Effector memory CD4-positive, alpha-beta T cell (primary cell): Measurements from ENCODE around the gene ADGRL4.

ENCODE experiments used
- DNase-seq, 3 donors: peaks; one replicate each; pipeline ENCODE4 v3.0.0-alpha.2; 2020
- H3K27ac ChIP-seq: 2 replicates; pipeline ENCODE4 v1.7.0; 2013; ENCODE audit warnings: mild to moderate bottlenecking, low read length, moderate library complexity; ENCODE audit not compliant: insufficient read depth, poor library complexity, severe bottlenecking
- H3K27me3 ChIP-seq: replicated peaks from 2 replicates; pipeline ENCODE4 v1.7.0; 2013; ENCODE audit warnings: mild to moderate bottlenecking, low read length; ENCODE audit not compliant: insufficient read depth, control insufficient read depth, poor library complexity, severe bottlenecking
- H3K36me3 ChIP-seq: 2 replicates; pipeline ENCODE4 v1.7.0; 2013; ENCODE audit warnings: mild to moderate bottlenecking, low read length, moderate library complexity; ENCODE audit not compliant: control insufficient read depth, insufficient read depth
- H3K4me1 ChIP-seq: 2 replicates; pipeline ENCODE4 v1.7.0; 2013; ENCODE audit warnings: low read length, mild to moderate bottlenecking; ENCODE audit not compliant: control insufficient read depth, insufficient read depth, poor library complexity, severe bottlenecking
- H3K4me3 ChIP-seq: 2 replicates; pipeline ENCODE4 v1.7.0; 2013; ENCODE audit warnings: low read length, low read depth, mild to moderate bottlenecking; ENCODE audit not compliant: insufficient read depth, poor library complexity, severe bottlenecking
- H3K9me3 ChIP-seq: 2 replicates; pipeline ENCODE4 v1.7.0; 2013; ENCODE audit warnings: mild to moderate bottlenecking, low read length, moderate library complexity; ENCODE audit not compliant: control insufficient read depth
- total RNA-seq, 3 donors: gene quantifications; one replicate each; lab custom pipeline; 2026; lab: John Stamatoyannopoulos, UW

Gene ADGRL4
- total RNA-seq = 0 reads per million in 3 donors

GRCh38 chr1:79006564-79006963 lies at the start of gene ADGRL4:
ADGRL4 (minus strand) TSS chr1:79006730; CDS start chr1:79006654, 76 bp downstream.
- Histone ChIP-seq H3K4me3 (no peak within 1 kb of the TSS), H3K9me3 (no peaks in the 10 kb centered on the region), H3K27me3 (no peaks in the 10 kb centered on the region), H3K27ac (no peak within 1 kb of the TSS), H3K4me1 (no peaks in the 10 kb centered on the region), H3K36me3 (no peaks in the 10 kb centered on the region)
- no peak for DNase-seq

GRCh38 chr1:79055856-79056255 lies 49.3 kb upstream of the ADGRL4 start:
- no peaks in the 10 kb centered on the region for H3K36me3 ChIP-seq
- DNase-seq = no peak
- no peaks in the 10 kb centered on the region for H3K9me3 ChIP-seq
- H3K4me3 ChIP-seq = no peak overlapping the region
- no peaks in the 10 kb centered on the region for H3K4me1 ChIP-seq
- H3K27me3 ChIP-seq = no peaks in the 10 kb centered on the region
- no peak overlapping the region for H3K27ac ChIP-seq

GRCh38 chr1:79052829-79053449 lies 46.4 kb upstream of the ADGRL4 start:
- DNase-seq = no peak
- no peak overlapping the region for H3K4me3 ChIP-seq

GRCh38 chr1:79044974-79045650 lies 38.6 kb upstream of the ADGRL4 start:
- H3K27ac ChIP-seq = no peak overlapping the region
- no peaks in the 10 kb centered on the region for H3K4me1 ChIP-seq
- H3K36me3 ChIP-seq = no peaks in the 10 kb centered on the region
- no peaks in the 10 kb centered on the region for H3K27me3 ChIP-seq
- H3K9me3 ChIP-seq = no peaks in the 10 kb centered on the region
- DNase-seq = no peak
- no peak overlapping the region for H3K4me3 ChIP-seq

More at GRCh38 chr1:79052829-79053449, 46.4 kb upstream of the ADGRL4 start:
- Histone ChIP-seq H3K36me3 (no peaks in the 10 kb centered on the region), H3K9me3 (no peaks in the 10 kb centered on the region), H3K27ac (no peak overlapping the region), H3K27me3 (no peaks in the 10 kb centered on the region), H3K4me1 (no peaks in the 10 kb centered on the region)

GRCh38 chr1:79043506-79043905 lies 37.0 kb upstream of the ADGRL4 start:
- no peaks in the 10 kb centered on the region for H3K27me3 ChIP-seq
- H3K4me3 ChIP-seq = no peak overlapping the region
- H3K4me1 ChIP-seq = no peaks in the 10 kb centered on the region
- H3K9me3 ChIP-seq = no peaks in the 10 kb centered on the region
- no peaks in the 10 kb centered on the region for H3K36me3 ChIP-seq
- no peak overlapping the region for H3K27ac ChIP-seq
- no peak for DNase-seq

GRCh38 chr1:79042539-79042938 lies 36.0 kb upstream of the ADGRL4 start:
- H3K36me3 ChIP-seq = no peaks in the 10 kb centered on the region
- H3K27ac ChIP-seq = no peak overlapping the region
- H3K4me3 ChIP-seq = no peak overlapping the region
- H3K27me3 ChIP-seq = no peaks in the 10 kb centered on the region
- H3K9me3 ChIP-seq = no peaks in the 10 kb centered on the region
- no peaks in the 10 kb centered on the region for H3K4me1 ChIP-seq
- no peak for DNase-seq

- H3K36me3 ChIP-seq = no peaks in the 10 kb centered on the region
- DNase-seq = no peak
- no peak overlapping the region for H3K27ac ChIP-seq
- H3K9me3 ChIP-seq = no peaks in the 10 kb centered on the region
- no peak overlapping the region for H3K4me3 ChIP-seq
- H3K27me3 ChIP-seq = no peaks in the 10 kb centered on the region
- no peaks in the 10 kb centered on the region for H3K4me1 ChIP-seq
Observed at GRCh38 chr1:79042117-79042516, 35.6 kb upstream of the ADGRL4 start.

- Histone ChIP-seq H3K9me3 (no peaks in the 10 kb centered on the region), H3K4me1 (no peaks in the 10 kb centered on the region), H3K36me3 (no peaks in the 10 kb centered on the region), H3K27me3 (no peaks in the 10 kb centered on the region), H3K4me3 (no peak overlapping the region), H3K27ac (no peak overlapping the region)
- no peak for DNase-seq
Observed at GRCh38 chr1:79041666-79042065, 35.1 kb upstream of the ADGRL4 start.

- H3K36me3 ChIP-seq = no peaks in the 10 kb centered on the region
- DNase-seq = no peak
- no peaks in the 10 kb centered on the region for H3K9me3 ChIP-seq
- H3K4me1 ChIP-seq = no peaks in the 10 kb centered on the region
- H3K27me3 ChIP-seq = no peaks in the 10 kb centered on the region
- no peak overlapping the region for H3K4me3 ChIP-seq
- H3K27ac ChIP-seq = no peak overlapping the region
Observed at GRCh38 chr1:79040424-79041082, 34.0 kb upstream of the ADGRL4 start.

GRCh38 chr1:79037085-79037484 lies 30.6 kb upstream of the ADGRL4 start:
- Histone ChIP-seq H3K27ac (no peak overlapping the region), H3K27me3 (no peaks in the 10 kb centered on the region), H3K4me1 (no peaks in the 10 kb centered on the region), H3K36me3 (no peaks in the 10 kb centered on the region), H3K4me3 (no peak overlapping the region), H3K9me3 (no peaks in the 10 kb centered on the region)
- no peak for DNase-seq
